ENCODE data around the gene RBM23.

GRCh38 chr14:22919601-22919921 is 612 bp upstream of the RBM23 start:
- TF ChIP-seq RFX5 (IDR thresholded peaks at IDR 0.05) (no peak), CTCF (IDR thresholded peaks at IDR 0.05) (no peak), USF2 (IDR thresholded peaks at IDR 0.05) (no peak), JUN (IDR thresholded peaks at IDR 0.05) (no peak), POLR2A (IDR thresholded peaks at IDR 0.05; ENCODE audit: low read length) (no peak), EP300 (IDR thresholded peaks at IDR 0.05) (no peak)
